ENCODE data around the gene RPL27A. TPM values are rescaled to one million over a fixed set of nuclear protein-coding genes. Genes with fewer than 3 reads are reported as not detected.

RPL27A gene
- total RNA-seq, 1 experiment from 2014 or later, result 1,103 TPM

DNA sequence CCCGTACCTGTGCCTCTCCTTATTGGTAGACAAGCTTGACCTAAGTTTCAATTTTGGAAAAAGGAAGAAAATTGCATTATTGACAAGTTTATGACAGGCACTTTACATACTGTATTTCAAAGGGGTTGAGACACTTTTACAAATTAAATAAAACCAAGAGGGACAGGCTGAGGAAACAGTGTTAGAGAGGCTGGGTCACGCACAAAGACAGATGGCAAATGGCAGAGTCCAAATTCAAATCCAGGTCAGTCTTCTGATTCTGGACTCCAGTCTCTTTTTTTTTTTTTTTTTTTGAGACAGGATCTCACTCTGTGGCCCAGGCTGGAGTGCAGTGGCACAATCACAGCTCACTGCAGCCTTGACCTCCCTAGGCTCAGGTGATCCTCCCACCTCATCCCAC lies 10.2 kb upstream of the RPL27A start (continued):
- TF ChIP-seq, protein P1, sequence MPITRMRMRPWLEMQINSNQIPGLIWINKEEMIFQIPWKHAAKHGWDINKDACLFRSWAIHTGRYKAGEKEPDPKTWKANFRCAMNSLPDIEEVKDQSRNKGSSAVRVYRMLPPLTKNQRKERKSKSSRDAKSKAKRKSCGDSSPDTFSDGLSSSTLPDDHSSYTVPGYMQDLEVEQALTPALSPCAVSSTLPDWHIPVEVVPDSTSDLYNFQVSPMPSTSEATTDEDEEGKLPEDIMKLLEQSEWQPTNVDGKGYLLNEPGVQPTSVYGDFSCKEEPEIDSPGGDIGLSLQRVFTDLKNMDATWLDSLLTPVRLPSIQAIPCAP (CRISPR knock-in tag; IDR thresholded peaks at IDR 0.05), result no peak
- TF ChIP-seq ERG (CRISPR knock-in tag; IDR thresholded peaks at IDR 0.05) (no peak), ZSCAN18 (CRISPR knock-in tag; IDR thresholded peaks at IDR 0.05) (no peak), EMX1 (CRISPR knock-in tag; IDR thresholded peaks at IDR 0.05) (no peak), SP1 (CRISPR knock-in tag; conservative IDR thresholded peaks at IDR 0.05) (no peak), NFATC4 (CRISPR knock-in tag; IDR thresholded peaks at IDR 0.05) (no peak), ZNF396 (CRISPR knock-in tag; IDR thresholded peaks at IDR 0.05; ENCODE audit: borderline replicate concordance) (no peak)

DNA sequence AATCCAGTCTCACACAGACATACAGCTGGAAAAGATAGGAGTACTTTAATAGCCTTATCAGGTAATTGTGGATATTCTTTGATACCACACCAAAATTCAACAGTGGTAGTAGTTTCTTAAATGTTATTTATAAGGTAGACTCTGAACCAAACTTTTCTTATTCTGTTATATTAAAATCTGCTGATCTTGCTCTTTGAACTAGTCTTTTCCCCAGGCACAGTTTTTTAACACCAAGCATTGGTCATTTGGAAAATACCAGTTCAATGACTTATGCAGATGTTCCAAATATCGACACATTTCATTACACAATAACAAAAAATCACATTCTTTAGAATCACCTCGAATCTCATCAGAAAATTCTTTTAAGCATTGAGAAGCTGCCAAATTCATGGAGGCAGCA lies 7.7 kb upstream of the RPL27A start:
- ATAC-seq (no peak), DNase-seq (ENCODE audit: low spot score) (no peak)
- CTCF ChIA-PET, result no interaction called here
- peaks cover 35% of the 10 kb centered on the region for H3K4me1 Mint-ChIP-seq
- TF ChIP-seq, protein P2, sequence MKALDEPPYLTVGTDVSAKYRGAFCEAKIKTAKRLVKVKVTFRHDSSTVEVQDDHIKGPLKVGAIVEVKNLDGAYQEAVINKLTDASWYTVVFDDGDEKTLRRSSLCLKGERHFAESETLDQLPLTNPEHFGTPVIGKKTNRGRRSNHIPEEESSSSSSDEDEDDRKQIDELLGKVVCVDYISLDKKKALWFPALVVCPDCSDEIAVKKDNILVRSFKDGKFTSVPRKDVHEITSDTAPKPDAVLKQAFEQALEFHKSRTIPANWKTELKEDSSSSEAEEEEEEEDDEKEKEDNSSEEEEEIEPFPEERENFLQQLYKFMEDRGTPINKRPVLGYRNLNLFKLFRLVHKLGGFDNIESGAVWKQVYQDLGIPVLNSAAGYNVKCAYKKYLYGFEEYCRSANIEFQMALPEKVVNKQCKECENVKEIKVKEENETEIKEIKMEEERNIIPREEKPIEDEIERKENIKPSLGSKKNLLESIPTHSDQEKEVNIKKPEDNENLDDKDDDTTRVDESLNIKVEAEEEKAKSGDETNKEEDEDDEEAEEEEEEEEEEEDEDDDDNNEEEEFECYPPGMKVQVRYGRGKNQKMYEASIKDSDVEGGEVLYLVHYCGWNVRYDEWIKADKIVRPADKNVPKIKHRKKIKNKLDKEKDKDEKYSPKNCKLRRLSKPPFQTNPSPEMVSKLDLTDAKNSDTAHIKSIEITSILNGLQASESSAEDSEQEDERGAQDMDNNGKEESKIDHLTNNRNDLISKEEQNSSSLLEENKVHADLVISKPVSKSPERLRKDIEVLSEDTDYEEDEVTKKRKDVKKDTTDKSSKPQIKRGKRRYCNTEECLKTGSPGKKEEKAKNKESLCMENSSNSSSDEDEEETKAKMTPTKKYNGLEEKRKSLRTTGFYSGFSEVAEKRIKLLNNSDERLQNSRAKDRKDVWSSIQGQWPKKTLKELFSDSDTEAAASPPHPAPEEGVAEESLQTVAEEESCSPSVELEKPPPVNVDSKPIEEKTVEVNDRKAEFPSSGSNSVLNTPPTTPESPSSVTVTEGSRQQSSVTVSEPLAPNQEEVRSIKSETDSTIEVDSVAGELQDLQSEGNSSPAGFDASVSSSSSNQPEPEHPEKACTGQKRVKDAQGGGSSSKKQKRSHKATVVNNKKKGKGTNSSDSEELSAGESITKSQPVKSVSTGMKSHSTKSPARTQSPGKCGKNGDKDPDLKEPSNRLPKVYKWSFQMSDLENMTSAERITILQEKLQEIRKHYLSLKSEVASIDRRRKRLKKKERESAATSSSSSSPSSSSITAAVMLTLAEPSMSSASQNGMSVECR (CRISPR knock-in tag; IDR thresholded peaks at IDR 0.05; ENCODE audit: borderline replicate concordance), result no peak
- TF ChIP-seq NFE2L1 (CRISPR knock-in tag; IDR thresholded peaks at IDR 0.05), result no peak
- TF ChIP-seq FOXK1 (CRISPR knock-in tag; IDR thresholded peaks at IDR 0.05), result no peak
- no peak for TF ChIP-seq IRF2 (CRISPR knock-in tag; IDR thresholded peaks at IDR 0.05; ENCODE audit: borderline replicate concordance, low read depth)
- TF ChIP-seq CBFB (CRISPR knock-in tag; IDR thresholded peaks at IDR 0.05; ENCODE audit: low read depth), result no peak
- TF ChIP-seq JAZF1 (CRISPR knock-in tag; IDR thresholded peaks at IDR 0.05), result no peak
- TF ChIP-seq, protein P3, sequence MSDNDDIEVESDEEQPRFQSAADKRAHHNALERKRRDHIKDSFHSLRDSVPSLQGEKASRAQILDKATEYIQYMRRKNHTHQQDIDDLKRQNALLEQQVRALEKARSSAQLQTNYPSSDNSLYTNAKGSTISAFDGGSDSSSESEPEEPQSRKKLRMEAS (CRISPR knock-in tag; IDR thresholded peaks at IDR 0.05), result no peak
- no peak for TF ChIP-seq E2F4 (CRISPR knock-in tag; IDR thresholded peaks at IDR 0.05; ENCODE audit: borderline replicate concordance, low read depth)
- no peak for TF ChIP-seq ZBTB21 (CRISPR knock-in tag; IDR thresholded peaks at IDR 0.05; ENCODE audit: borderline replicate concordance)
- no peak for TF ChIP-seq GRHL2 (CRISPR knock-in tag; IDR thresholded peaks at IDR 0.05; ENCODE audit: insufficient replicate concordance, severe bottlenecking)
- no peak for TF ChIP-seq FOXP1 (CRISPR knock-in tag; IDR thresholded peaks at IDR 0.05; ENCODE audit: borderline replicate concordance)
- TF ChIP-seq GTF2I (CRISPR knock-in tag; conservative IDR thresholded peaks at IDR 0.05), result no peak
- no peak for TF ChIP-seq ZNF416 (CRISPR knock-in tag; IDR thresholded peaks at IDR 0.05)
- no peak for TF ChIP-seq TEAD4 (CRISPR knock-in tag; IDR thresholded peaks at IDR 0.05)
- TF ChIP-seq, protein P4, sequence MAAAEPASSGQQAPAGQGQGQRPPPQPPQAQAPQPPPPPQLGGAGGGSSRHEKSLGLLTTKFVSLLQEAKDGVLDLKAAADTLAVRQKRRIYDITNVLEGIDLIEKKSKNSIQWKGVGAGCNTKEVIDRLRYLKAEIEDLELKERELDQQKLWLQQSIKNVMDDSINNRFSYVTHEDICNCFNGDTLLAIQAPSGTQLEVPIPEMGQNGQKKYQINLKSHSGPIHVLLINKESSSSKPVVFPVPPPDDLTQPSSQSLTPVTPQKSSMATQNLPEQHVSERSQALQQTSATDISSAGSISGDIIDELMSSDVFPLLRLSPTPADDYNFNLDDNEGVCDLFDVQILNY (CRISPR knock-in tag; IDR thresholded peaks at IDR 0.05), result no peak
- no peak for TF ChIP-seq SOX15 (CRISPR knock-in tag; IDR thresholded peaks at IDR 0.05)
- no peak for TF ChIP-seq FOXJ3 (CRISPR knock-in tag; IDR thresholded peaks at IDR 0.05; ENCODE audit: borderline replicate concordance)
- no peak for TF ChIP-seq TCF7 (CRISPR knock-in tag; IDR thresholded peaks at IDR 0.05; ENCODE audit: low read depth)
- H3K36me3 Mint-ChIP-seq, result no peaks in the 10 kb centered on the region
- H3K9me3 Mint-ChIP-seq, result no peaks in the 10 kb centered on the region
- H3K27me3 Mint-ChIP-seq (ENCODE audit: low read depth), result no peaks in the 10 kb centered on the region
- no peak overlapping the region for H3K4me3 Mint-ChIP-seq
- H3K27ac Mint-ChIP-seq, result no peak overlapping the region
- POLR2A ChIA-PET, result no interaction called here
